SHP77 (cell line): ENCODE results near the gene TENM3.

Experiments used
- DNase-seq, 2 experiments: peaks; one replicate each; lab custom pipeline; 2025; lab: John Stamatoyannopoulos, UW

TENM3 gene

GRCh38 chr4:182400081-182400480 is 156.9 kb downstream of the TENM3 start:
- no peak for DNase-seq

GRCh38 chr4:182400790-182401189 is 157.6 kb downstream of the TENM3 start:
- no peak for DNase-seq

- no peak for DNase-seq
Observed at GRCh38 chr4:182404376-182404775, 161.2 kb downstream of the TENM3 start.

DNA sequence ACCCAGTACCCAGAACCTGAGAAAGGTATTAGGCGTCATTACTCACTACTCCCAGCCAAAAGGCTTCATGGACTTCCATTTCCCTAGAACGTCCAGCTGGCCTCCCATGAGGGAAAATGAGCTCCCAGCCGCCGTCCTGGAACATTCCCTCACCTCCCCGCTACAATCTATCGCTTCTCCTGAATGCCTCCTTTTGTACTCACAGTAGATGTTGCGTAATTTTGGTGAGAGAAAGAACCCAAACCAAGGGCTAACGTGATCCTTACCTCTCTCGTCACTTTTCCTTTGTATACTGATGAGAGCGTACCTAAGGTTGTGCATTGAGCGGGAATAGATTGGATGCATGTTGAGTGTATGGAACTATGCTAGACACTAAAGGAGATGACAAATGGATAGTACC is 161.9 kb downstream of the TENM3 start:
- no peak for DNase-seq

- DNase-seq = no peak
Observed at GRCh38 chr4:182409271-182409670, 166.1 kb downstream of the TENM3 start.

- no peak for DNase-seq
Observed at GRCh38 chr4:182411391-182411790, 168.2 kb downstream of the TENM3 start.

DNA sequence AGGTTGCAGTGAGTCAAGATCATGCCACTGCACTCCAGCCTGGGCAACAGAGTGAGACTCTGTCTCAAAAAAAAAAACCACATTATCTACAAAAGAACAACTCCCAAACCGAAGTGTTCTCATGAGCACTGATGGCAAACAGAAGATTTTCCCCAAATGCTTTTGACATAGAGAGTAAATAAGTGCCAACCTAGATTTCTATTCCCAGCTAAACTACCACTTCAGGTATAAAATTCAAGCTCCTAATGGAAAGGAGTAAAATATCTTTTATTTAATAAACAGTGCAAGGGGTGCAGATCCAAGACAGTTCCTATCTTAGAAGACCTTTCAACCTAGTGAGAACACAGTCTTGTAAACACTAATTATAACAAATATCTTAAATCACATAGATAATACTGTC is 170.3 kb downstream of the TENM3 start:
- no peak for DNase-seq

GRCh38 chr4:182415116-182415515 is 171.9 kb downstream of the TENM3 start:
- DNase-seq = no peak

DNA sequence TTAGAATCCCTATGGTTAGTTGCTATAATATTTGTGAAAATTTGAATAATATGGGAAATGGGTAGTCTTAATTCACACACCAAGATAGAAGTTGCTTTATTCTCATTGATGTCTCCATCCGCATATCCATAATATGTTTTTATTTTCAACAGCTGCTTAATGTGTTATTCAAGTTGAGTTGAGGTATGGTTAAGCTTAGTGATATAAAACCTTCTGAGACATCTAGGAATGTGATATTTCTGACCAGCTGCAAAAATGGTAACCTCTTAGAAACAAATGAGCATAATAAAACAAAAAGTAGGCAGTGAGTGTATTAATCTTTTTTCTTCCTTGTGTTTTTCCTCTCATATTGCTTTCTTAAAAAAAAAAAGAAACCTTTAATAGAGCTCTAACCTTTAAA is 172.9 kb downstream of the TENM3 start:
- no peak for DNase-seq

DNA sequence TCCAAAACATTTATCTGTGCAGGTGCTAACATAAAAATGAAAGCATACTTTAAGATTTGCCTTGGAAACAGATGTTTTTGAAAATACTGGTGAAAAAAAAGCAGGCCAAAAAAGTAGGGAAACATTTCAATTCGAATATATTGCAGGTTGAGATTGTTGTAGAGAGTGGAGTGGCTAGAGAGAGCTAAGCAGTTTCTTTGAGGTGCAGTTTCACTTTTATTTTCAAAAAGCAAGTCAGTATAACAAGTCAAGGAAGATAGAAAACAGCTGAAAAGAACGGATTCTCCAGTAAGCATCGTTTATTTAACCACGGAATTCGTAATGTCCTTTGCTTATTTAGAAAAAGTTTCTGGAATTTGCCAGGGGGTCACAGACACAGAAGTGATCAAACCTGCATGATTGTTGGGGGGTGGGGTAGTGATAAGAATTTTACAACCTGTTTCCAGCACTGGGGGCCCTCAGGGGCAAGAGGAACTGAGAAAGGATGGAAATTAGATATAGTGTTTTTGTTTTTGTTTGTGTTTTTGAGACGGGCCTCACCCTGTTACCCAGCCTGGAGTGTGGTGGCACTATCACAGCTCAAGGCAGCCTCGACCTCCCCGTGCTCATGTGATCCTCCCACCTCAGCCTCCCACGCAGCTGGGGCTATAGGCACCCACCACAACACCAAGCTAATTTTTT is 175.0 kb downstream of the TENM3 start:
- DNase-seq = no peak

GRCh38 chr4:182420189-182420588 is 177.0 kb downstream of the TENM3 start:
- no peak for DNase-seq

DNA sequence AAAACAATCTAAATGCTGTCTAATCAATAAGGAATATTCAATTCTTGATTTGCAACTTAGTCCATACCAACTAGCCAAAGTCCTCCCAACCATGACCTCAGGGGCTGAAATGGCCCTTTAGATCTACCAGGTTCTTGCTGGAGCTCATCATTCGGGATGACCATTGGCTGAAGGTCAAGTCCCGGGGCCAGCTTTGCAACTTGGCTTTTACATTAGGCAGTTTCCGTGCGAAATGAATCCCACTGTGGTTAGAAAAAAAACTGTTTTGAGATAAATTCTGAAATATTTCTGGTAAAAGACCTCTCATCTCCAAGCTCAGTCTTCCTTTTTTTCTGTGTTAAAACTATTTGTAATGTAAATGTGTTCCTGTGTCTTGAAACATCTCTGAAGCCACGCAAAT is 178.6 kb downstream of the TENM3 start:
- no peak for DNase-seq

DNA sequence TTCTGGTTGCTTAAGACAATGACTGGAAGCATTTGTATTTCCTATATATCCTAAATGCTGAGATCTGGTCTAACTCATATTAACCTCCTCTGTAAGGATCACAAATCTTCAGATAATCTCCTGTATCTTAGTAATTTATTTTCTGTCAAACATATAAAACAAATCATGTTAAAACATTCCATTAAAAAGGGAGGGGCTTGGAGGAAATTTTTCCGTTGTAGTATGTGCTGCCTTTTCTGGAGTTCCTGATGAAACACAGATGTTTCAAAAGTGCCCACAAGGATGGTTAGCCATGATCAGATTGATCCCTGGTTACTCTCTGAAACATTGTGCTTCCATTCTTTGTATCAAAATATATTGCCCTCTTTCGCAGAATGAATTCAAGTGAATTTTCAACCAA is 182.1 kb downstream of the TENM3 start:
- DNase-seq = no peak

DNA sequence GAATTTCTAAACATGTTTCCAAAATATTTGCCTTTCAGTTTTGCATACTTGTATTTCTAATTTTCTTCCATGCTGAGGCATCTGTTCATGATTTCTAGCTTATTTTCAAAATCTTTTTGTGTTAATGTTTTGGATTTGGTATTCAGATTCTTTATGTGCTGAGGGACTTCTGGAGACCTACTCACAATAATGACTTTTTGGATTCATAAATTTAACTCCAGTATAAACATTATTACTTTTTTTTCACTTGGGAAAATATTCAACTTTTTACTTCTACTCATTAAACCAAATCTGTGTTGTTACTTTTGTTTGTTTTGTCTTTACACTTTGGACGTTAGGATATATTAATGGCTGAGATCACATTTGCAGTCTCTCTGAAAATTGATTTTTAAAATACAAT is 183.7 kb downstream of the TENM3 start:
- DNase-seq = no peak

DNA sequence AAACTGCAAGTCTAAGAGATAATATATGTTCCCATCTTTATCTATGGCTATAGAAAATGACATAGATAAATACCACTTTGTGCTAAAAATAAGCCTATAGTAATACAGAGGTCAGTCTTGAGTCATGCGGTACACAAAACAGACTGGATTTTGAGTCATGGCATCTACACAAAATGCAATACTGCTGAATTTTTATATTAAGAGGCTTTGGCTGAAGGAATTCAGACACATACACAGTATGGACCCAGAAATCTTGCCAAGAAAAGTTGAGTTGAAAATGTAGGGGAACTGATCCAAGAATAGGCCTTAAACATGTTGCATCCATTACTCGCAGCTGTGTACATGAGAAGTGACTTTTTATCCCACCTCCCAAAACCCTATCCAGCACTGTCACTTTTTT is 184.4 kb downstream of the TENM3 start:
- no peak for DNase-seq

DNA sequence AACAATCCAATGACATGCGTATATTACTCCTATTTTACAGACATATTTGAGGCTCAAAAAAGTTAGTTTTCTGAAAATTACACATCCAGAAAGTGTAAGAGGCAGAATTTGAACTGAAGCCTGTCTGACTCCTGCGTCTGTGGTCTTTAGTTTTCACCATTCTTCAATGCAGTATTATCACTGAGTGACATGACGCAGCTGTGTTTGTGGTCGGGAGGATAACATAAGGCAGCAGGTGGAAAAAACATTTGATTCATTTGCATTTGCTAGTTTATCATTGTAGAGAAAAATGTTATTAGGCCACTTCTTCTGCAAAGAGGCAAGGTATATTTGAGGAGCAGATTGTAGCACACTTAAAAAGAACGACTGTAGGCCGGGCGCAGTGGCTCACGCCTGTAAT is 186.7 kb downstream of the TENM3 start:
- no peak for DNase-seq

- DNase-seq = no peak
Observed at GRCh38 chr4:182432819-182433218, 189.6 kb downstream of the TENM3 start.

DNA sequence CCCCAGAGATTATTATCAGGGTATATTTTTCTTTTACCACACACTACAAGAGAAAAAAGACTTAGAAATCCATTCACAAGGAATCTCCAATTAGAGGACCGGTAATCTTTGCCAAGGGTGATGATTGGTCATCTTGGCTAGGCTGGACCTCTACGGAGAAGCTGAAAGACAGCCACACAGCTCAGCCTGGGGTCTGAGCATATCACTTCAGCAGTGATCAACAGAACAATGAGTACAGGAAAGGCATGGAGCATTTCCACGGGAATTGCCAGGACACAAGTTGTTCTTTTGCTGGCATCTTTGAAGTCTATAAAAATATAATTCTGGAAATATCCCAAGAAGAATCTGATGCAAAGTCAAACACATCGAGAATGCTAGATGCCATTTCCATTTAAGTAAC is 191.5 kb downstream of the TENM3 start:
- no peak for DNase-seq

DNA sequence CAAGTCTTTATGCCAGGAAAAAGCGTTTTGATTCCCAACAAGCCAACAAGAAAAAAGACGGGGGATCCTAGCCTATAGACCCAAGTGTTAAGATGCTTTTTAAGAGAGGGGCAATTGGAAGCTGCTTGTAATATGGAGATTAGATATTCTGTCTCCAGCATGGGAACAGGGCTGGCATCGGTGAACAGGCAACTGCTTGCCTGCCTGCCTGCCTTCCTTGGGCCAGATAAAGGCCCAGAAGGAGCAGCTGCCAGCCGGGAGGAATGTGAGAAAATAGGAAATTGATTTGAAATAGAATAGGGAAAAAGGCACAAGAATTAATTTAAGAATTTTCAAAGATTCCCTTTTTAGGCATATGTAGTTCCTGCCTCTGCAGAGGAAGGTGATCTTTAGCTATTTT is 192.2 kb downstream of the TENM3 start:
- no peak for DNase-seq

GRCh38 chr4:182443070-182443469 is 199.9 kb downstream of the TENM3 start:
- no peak for DNase-seq

DNA sequence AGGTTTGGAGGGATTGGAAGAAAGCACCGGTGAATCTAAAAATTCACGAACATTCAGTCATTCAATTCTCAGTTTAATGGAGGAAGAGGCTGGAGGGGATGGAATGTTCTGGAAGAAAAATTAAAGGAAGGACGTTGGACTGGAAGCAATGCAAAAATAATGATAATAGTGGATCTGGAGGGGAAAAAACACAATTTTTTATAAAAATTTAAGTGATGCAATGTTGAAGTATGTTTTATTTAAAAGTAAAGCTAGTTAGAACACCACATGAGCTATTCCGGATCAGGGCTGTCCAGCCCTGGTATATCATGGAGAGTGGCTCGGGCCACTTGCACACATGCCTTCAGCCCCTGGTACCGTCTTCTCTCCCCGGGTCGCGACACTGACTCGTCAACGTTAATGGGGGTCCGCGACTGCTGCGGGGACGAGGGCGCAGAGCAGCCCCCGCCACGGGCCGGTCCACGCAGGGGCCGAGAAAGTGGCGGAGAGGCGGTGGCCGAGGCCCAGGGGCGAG is 204.6 kb downstream of the TENM3 start:
- DNase-seq = no peak

GRCh38 chr4:182448281-182449151 is 205.3 kb downstream of the TENM3 start:
- DNase-seq = no peak

GRCh38 chr4:182449186-182449929 is 206.2 kb downstream of the TENM3 start:
- no peak for DNase-seq
